Body of pancreas (tissue), 4 donors: ENCODE results near the gene CMIP.

Experiments
- POLR2A ChIP-seq, 3 donors: fragments of 450-650 bp; IDR thresholded peaks; one replicate each; pipeline ENCODE4 v1.6.1; 2016; ENCODE audit warnings: antibody characterized with exemption in 3 of 3, mild to moderate bottlenecking in 2 of 3
- TF ChIP-seq, protein P1 (sequence below), 7 experiments: fragments of 450-650 bp in 4 of 7; fragments of 200-600 bp in 3 of 7; sonication (generic) in 3 of 7; IDR thresholded peaks; one replicate each; pipeline ENCODE4 v1.5.1; 2016 to 2019; ENCODE audit warnings: antibody characterized with exemption in 7 of 7

DNA sequence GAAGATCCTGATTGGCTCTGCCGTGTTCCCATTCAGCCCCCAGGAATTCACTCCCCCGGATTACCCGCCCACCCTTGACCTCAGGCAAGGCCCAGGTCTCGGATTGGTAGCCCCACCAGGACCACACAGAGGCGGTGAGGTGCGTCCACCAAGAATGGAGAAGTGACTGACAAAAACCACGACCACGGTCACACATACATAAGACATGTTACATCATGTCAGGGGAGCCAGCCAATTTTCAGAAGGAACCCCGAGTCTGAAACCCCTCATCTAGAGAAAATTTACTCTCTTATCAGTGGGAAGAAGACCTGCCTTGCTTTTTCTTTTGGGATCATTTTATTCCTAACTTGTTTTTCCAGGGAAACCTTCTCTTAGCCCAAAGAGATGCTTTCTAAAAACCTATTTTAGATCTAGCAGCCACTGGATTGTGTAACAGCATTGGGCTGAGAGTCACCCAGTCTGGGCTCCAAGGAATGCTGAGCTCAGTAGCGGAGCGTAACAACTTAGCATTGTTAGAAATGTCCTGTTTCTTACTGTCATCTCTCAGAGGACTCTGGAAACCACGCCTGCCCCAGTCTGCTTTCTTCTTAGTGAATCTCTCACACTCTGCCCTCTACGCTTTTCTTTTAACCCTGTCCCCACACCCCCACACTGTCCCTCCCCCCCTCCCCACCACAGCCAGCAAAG, 164.1 kb downstream of the CMIP start:
- TF ChIP-seq, protein P1, sequence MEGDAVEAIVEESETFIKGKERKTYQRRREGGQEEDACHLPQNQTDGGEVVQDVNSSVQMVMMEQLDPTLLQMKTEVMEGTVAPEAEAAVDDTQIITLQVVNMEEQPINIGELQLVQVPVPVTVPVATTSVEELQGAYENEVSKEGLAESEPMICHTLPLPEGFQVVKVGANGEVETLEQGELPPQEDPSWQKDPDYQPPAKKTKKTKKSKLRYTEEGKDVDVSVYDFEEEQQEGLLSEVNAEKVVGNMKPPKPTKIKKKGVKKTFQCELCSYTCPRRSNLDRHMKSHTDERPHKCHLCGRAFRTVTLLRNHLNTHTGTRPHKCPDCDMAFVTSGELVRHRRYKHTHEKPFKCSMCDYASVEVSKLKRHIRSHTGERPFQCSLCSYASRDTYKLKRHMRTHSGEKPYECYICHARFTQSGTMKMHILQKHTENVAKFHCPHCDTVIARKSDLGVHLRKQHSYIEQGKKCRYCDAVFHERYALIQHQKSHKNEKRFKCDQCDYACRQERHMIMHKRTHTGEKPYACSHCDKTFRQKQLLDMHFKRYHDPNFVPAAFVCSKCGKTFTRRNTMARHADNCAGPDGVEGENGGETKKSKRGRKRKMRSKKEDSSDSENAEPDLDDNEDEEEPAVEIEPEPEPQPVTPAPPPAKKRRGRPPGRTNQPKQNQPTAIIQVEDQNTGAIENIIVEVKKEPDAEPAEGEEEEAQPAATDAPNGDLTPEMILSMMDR (IDR thresholded peaks at IDR 0.05): no peak
- TF ChIP-seq POLR2A (IDR thresholded peaks at IDR 0.05): no peak
